GM21390 (cell line): ENCODE measurements around the gene OCRL.
A peak's percentile ranks its signal among the peaks of the same experiment; 100 is the strongest.
"Not testable (repeated sequence)": the region's sequence is repeated elsewhere in the genome, so short reads cannot be mapped to it uniquely, and the experiment has no call there.

Experiments used
- ATAC-seq: cut with Tn5 transposase; IDR thresholded peaks from one replicate; pipeline ENCODE4 v1.9.1; 2021; ENCODE audit not compliant: unreplicated experiment

Gene OCRL

GRCh38 chrX:129534816-129535578, 5.1 kb upstream of the OCRL start:
- ATAC-seq = no peak

DNA sequence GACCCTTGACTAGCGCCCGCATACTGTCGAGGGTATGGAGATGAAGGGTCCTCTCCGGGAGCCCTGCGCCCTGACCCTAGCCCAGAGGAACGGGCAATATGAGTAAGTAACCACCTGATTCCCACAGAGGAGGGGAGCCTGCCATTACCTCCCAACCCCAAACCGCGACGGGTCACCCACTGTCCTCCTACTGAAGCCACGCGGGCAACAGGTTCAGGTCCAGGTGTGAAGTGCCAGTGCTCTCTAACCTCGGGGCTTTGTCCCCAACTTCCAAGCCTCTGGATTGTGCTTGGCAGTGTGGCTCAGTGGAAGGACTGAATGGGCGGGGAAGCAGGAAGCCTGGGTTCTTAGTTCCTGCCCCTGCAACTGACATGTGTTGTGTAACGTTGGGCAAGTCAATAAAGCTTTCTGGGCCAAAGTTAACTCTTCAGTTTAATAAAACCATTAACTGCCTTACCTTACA, 694 bp downstream of the OCRL start:
- peak; percentile 17 for ATAC-seq

DNA sequence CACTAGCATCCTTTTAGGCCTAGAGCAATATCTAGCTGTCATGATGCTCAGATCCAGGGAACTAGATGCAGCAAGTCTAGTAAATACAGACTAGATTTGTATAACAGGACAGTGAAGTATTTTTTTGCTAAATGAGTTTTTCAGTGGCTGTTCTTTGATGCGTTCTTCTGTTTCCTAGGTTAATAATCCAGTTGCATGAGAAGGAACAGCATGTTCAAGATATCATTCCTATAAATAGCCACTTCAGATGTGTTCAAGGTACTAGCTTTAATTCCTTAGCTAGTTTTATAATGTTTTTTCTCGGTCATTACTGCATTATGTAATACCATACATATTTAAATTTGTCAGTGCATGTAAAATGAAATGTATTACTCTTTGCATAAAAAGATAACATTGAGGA, 4.7 kb downstream of the OCRL start:
- no peak for ATAC-seq

- no peak for ATAC-seq
These were observed 5.3 kb downstream of the OCRL start for GRCh38 chrX:129545408-129545807.

GRCh38 chrX:129549124-129549523, 9.1 kb downstream of the OCRL start:
- no peak for ATAC-seq

GRCh38 chrX:129553619-129554288, 13.7 kb downstream of the OCRL start:
- ATAC-seq = peak; percentile 98

DNA sequence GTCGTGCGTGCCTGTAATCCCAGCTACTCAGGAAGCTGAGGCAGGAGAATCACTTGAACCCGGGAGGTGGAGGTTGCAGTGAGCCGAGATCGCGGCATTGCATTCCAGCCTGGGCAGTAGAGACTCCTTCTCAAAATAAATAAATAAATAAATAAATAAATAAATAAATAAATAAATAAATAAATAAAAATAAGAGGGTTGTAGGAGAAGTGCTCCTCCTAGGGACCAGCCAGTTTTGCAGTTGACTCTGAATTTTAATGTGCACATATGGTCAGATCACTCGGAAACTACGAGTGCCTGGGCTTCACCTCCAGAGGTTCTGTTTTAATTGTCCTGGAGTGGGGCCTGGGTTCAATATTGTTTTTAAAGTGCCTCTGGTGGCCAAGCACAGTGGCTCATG, 14.8 kb downstream of the OCRL start:
- ATAC-seq = not testable (repeated sequence)

- no peak for ATAC-seq
These were observed 16.8 kb downstream of the OCRL start for GRCh38 chrX:129556806-129557315.

- ATAC-seq = no peak
These were observed 17.9 kb downstream of the OCRL start for GRCh38 chrX:129557844-129558480.

- no peak for ATAC-seq
These were observed 19.7 kb downstream of the OCRL start for GRCh38 chrX:129559783-129560182.

DNA sequence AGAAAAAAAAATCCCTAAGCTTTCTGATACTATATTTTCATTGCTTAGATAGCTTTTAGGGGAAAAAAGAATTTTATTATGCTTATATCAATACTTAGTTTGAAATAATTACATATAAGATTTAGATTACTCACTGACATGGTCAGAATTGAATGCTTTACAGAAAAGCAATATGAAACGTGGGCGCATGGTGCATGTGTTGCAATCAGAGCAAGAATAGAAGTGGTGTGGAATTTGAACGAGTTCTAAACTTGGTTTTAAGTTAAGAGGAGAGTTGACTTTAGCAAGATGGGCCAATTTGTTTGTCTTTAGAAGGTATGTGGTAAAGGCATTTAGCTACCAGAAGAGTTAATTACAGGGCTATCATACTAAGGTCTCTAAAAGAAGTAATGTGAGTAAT, 21.4 kb downstream of the OCRL start:
- ATAC-seq = no peak

GRCh38 chrX:129564345-129564744, 24.3 kb downstream of the OCRL start:
- not testable (repeated sequence) for ATAC-seq

DNA sequence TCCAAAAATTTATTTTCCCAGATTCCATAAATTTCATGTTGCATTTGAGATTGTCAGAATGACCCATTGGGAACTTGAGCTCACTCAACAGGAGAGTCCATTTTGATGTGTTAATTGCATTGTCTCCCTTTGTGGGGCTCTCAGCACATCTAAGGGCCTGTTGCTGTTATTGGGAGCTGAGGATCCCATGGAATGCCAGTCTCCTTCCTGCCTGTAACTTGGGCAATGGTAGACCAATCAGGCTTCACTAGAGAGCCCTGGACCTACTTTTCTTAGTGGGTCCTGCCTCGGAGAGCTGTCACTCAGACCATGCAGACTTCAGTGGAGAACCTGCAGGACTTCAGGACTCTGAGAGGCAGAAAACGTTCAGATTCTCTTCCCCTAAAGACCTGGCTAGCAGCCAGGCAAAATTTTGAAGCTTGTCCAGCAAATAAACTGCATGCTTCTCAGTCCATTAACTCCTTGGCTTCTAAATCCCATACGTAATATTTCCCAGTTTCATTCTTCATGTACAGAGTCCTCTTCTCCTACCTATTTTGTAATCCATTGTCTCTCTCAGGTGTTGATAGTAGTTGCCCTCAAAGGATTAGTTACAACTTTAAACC, 25.1 kb downstream of the OCRL start:
- no peak for ATAC-seq

- ATAC-seq = no peak
These were observed 26.0 kb downstream of the OCRL start for GRCh38 chrX:129566073-129566472.

DNA sequence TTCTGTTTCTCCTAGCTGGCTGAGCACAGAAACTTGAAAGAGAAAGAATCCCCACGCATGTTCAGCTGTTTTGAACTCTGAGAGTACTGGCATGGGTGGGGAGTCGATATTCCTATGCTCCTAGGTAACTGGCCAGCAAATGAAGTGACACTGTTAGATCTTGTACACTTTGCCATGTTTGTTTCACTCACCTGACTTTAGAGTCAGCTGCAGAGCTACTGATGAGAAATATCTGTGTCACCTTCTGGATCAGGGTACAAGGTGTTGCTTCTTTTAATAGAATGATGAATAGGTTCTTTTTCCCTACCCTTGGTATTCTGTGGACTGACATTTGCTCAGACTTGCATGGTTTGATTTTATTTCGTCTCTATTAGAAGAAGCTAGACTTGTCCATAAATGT, 28.3 kb downstream of the OCRL start:
- ATAC-seq = no peak

DNA sequence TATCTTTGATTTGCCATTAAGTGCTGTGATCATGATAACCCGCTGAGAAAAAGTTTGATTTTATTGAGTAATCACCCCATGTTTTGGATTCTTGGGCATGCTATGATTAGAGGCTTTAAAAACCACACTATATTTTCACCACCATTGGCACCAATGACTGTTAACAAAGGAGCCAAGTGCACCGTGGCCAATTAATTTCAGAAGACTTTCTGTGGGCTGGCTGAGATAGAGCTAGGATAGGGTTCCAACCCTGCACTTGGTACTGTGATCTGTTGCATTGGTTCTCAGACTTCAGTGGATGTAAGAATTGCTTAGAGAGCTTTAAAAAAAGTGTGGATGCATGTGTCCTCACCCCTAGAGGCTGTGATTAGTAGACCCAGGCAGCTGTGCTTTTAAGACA, 32.4 kb downstream of the OCRL start:
- no peak for ATAC-seq

GRCh38 chrX:129573652-129574051, 33.6 kb downstream of the OCRL start:
- ATAC-seq = not testable (repeated sequence)

DNA sequence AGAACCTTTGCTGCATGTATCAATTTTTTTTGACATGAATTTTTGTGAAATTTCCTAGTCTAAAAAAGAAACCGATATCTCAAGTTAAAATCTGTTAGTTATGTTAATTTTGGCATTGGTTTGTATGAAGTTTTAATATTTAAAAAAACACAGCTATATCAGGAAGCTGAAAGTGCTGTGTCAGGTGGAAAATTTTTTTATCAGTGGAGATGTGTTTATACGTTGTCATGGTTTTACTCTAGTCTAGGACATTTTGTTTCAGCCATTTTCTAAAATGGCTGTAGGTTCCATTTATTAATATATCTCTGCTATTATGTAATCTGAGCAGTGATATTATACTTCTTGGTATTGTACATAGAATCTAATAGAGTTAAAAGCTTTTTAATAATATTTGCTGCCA, 34.2 kb downstream of the OCRL start:
- no peak for ATAC-seq

GRCh38 chrX:129576539-129576938, 36.5 kb downstream of the OCRL start:
- ATAC-seq = no peak

DNA sequence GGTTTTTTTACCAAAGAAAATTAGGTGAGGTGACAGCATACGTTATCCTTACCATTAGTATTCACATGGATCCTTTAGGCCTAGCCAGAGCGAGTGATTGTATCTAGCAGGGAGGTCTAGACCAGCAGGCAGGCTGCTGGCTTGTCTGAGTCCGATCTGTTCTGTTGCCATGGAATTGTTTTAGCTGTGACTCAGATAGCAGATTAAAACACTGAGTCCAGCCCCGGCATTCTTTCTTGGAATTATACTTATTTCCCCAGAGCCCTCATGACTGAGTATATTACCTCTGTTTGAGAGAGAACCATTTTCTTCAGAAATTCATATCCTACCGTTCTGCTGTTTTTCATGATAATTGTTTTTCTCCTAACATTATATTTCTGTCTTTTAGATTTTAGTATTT, 37.4 kb downstream of the OCRL start:
- no peak for ATAC-seq

GRCh38 chrX:129577877-129578276, 37.8 kb downstream of the OCRL start:
- ATAC-seq = no peak
